ENCODE results near the gene WDFY4. TPM values are rescaled to one million over a fixed set of nuclear protein-coding genes. Genes with fewer than 3 reads are reported as not detected.

Gene WDFY4
- total RNA-seq, 1 experiment from 2014 or later: not detected

DNA sequence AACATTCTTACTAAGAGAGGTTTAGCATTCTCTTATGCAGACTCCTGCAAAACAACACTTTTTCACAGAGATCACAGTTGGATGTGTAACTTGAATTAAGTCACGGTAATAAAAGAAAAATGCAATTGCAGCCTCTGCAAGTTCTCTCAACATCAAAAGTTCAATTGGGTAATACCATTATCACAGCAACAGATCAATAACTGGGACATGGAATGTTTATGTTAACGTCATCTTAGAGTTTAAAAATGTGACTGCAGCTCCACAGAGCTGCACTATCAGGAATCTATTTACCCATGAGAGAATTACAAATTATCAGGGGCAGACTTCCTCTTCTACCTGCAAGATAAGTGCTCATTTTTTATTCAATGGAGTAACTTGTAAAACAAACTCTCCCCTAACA is 344.0 kb downstream of the WDFY4 start:
- no peaks in the 10 kb centered on the region for H3K36me3 ChIP-seq (ENCODE audit: low read depth)
- H3K9me3 ChIP-seq (ENCODE audit: insufficient read depth, low read depth): no peaks in the 10 kb centered on the region
- no peak overlapping the region for H3K27ac ChIP-seq
- no peak overlapping the region for H3K4me3 ChIP-seq
- POLR2A ChIA-PET (ENCODE audit: unreplicated experiment): no interaction called here
- CTCF ChIA-PET: no interaction called here
- no peaks in the 10 kb centered on the region for H4K20me1 ChIP-seq (ENCODE audit: insufficient read depth)
- intact Hi-C loops (cut with micrococcal nuclease; ENCODE audit: unreplicated experiment): no loop called here
- no TSS peak for BruUV-seq (replicated peaks)
- DNase-seq: no peak
- H3K27me3 ChIP-seq (ENCODE audit: insufficient read depth, low read depth): peaks cover 14% of the 10 kb centered on the region
- no peaks in the 10 kb centered on the region for H3F3A ChIP-seq (ENCODE audit: insufficient read depth, low read depth)
- no peaks in the 10 kb centered on the region for H3K9me2 ChIP-seq (ENCODE audit: insufficient read depth)
- no peaks in the 10 kb centered on the region for H3K79me2 ChIP-seq (ENCODE audit: low read depth)
- TF ChIP-seq CTCF (conservative IDR thresholded peaks at IDR 0.05) (no peak), EZH2 (IDR thresholded peaks at IDR 0.05; ENCODE audit: low read depth) (no peak)
- no peak overlapping the region for H3K4me2 ChIP-seq
- no peak overlapping the region for H2AFZ ChIP-seq
- H3K4me1 ChIP-seq (replicated peaks; ENCODE audit: insufficient read depth): no peaks in the 10 kb centered on the region

DNA sequence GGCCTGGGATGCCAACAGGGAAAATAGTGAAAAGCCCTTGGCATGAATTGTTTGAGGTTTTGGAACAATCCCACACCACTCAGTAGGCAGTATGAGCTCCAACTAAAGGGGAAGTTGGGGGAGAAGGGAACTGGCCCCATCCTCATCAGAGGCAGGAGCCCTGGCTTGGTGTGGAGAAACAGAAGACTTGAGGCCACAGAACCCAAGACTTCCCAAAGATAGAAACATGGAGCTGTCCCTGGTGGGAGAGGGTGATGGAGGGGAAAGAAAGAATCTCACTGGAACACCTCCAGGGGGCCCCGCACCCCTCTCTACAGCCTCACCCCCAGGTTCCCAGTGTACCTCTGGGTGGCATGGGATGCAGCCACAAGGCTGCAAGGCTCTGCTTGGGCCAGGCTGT is 345.0 kb downstream of the WDFY4 start:
- Histone ChIP-seq H2AFZ (no peak overlapping the region), H3K36me3 (ENCODE audit: low read depth) (no peaks in the 10 kb centered on the region), H3K4me2 (no peak overlapping the region), H3K79me2 (ENCODE audit: low read depth) (no peaks in the 10 kb centered on the region), H4K20me1 (ENCODE audit: insufficient read depth) (no peaks in the 10 kb centered on the region), H3K9me2 (ENCODE audit: insufficient read depth) (no peaks in the 10 kb centered on the region), H3K27ac (no peak overlapping the region), H3K4me3 (no peak overlapping the region), H3F3A (ENCODE audit: insufficient read depth, low read depth) (no peaks in the 10 kb centered on the region), H3K27me3 (ENCODE audit: insufficient read depth, low read depth) (peaks cover 14% of the 10 kb centered on the region), H3K9me3 (ENCODE audit: insufficient read depth, low read depth) (no peaks in the 10 kb centered on the region), H3K4me1 (replicated peaks; ENCODE audit: insufficient read depth) (no peaks in the 10 kb centered on the region)
- ChIA-PET CTCF (no interaction called here), POLR2A (ENCODE audit: unreplicated experiment) (no interaction called here)
- BruUV-seq (replicated peaks): no TSS peak
- intact Hi-C loops (cut with micrococcal nuclease; ENCODE audit: unreplicated experiment): no loop called here
- no peak for DNase-seq
- TF ChIP-seq EZH2 (IDR thresholded peaks at IDR 0.05; ENCODE audit: low read depth): no peak
- no peak for TF ChIP-seq CTCF (conservative IDR thresholded peaks at IDR 0.05)

Small RNAs within 50 kb of the gene (microRNA-seq; reads per million reads assigned to microRNA genes)
- not detected for gene MIR4294 (ENCODE audit: borderline number of aligned reads, borderline replicate concordance)

Other genes starting within 250 kb of the WDFY4 start
- gene ARHGAP22, start 79.8 kb upstream of the WDFY4 start, total RNA-seq (2021): 3.2 and 4.0 TPM in 2 replicates

All from PC-9 (cell line).